Activated CD4-positive, CD25-positive, alpha-beta regulatory T cell treated with anti-CD3 and anti-CD28 coated beads, Interleukin-2, amount 50 U/mL, for 16 hours (primary cell): ENCODE results near the gene TKT.

Source experiments
- DNase-seq: peaks from one replicate; pipeline ENCODE4 v3.0.0-alpha.2; 2020; ENCODE audit warnings: low read depth, low spot score

The TKT gene

DNA sequence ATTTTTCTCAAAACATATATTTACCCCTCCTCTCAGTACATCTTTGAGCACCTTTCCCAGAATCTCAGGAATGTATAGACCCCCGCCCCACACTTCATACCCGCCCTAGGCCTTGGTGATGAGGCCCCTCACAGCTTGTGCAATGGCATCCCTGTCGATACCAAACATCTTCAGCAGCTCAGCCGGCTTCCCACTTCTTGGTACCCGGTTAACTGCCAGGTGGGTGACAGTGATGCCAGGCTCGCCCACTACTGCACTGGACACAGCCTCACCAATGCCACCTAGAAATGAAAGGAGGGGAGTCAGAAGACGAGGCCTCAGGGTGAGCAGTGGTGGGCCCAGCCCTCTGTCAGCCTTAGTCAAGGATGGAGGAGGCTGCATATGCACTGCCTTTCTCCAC is 30.2 kb downstream of the TKT start:
- no peak for DNase-seq

DNA sequence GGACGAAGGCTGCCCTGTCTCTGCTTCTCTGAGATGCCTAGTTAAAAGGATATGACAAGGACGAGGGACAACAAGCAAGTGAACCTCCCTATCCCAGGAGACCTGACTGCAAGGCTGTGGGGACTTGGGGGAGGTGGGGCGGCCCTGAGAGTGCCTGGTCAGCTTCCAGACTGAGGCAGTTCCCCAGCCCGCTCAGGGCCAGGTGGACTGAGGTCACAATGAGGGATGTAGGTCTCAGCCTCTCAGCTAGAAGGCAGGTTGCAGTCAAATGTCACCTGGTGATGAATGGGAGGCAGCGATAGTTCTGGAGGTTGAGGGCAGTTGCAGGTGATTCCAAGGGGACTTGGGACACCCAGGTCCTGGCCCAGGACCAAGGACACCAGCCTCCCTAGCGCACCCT is 30.6 kb downstream of the TKT start:
- no peak for DNase-seq

DNA sequence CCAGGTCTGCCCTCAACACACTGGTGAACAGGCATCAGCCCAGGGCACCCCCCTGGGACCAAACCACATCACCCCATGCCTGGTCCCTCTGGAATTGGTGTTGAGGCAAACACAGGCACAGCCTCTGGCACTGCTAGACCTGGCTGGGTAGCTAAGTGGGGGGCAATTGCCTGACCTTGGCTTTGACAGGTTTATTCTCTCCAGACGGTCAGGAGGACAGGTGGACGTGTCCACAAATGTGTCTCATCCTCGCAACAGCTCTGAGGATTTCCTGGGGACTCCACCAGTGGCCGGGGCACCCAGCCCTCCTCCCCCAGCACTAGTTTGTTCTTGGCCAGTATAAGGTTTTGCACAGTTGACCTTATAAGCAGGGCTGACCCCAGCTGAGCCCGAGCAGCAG is 31.3 kb downstream of the TKT start:
- no peak for DNase-seq

DNA sequence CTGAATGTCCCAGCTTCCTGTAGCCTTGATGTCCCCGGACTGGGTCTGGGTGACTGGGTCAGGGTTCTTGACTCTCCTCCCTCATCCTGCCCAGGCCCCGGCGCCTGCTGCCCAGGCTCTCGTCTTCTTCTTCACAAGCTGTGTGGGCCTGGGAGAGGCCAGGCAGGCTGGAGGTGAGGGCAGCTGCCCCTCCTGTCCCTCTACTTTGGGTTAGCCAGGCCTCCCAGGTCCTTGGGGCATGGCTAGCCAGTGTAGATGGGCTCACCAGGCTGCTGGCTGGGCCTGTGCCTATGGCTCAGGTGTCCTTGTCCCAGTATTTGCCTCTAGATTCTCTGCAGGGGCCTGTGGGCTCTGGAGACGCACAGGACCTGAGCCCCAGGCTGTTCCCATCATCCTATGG is 31.8 kb downstream of the TKT start:
- no peak for DNase-seq

DNA sequence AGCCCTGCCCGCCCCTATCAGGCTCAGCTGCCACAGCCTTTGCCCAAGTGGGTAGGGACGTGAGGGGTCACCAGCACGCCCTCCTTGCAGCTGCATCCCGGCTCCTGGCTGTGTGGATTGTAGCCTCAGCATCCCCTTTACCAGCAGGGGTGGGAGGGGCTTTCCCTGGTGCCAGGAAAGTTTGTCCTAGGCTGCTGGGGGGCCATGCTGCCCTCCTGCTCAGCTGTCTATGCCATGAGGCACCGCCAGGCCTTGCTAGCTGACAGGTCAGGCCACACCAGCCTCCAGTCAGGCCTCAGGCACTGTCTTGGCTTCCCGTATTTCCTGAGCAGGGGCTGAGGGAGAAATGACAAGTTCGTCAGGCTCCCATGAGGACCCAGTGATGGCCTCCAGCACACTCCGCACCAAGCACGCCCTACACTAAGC is 32.3 kb downstream of the TKT start:
- DNase-seq, result no peak

DNA sequence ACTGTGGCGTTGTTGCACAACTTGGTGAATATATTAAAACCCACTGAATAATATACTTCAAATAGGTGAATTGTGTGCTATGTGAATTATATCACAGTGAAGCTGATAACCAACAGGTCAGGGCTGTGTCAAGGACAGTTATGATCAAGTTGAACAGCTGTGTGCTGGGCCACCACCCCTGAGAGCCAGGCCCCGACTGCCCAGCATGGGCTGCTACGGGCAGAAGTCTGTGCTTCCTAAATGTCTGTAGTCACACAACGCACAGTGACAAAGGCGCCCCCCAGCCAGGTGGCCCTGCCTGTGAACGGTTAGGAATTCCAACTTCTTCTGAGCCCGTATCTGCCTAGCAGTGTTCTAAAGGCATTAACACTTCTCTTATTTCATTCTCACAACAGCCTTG is 32.8 kb downstream of the TKT start:
- DNase-seq, result no peak

DNA sequence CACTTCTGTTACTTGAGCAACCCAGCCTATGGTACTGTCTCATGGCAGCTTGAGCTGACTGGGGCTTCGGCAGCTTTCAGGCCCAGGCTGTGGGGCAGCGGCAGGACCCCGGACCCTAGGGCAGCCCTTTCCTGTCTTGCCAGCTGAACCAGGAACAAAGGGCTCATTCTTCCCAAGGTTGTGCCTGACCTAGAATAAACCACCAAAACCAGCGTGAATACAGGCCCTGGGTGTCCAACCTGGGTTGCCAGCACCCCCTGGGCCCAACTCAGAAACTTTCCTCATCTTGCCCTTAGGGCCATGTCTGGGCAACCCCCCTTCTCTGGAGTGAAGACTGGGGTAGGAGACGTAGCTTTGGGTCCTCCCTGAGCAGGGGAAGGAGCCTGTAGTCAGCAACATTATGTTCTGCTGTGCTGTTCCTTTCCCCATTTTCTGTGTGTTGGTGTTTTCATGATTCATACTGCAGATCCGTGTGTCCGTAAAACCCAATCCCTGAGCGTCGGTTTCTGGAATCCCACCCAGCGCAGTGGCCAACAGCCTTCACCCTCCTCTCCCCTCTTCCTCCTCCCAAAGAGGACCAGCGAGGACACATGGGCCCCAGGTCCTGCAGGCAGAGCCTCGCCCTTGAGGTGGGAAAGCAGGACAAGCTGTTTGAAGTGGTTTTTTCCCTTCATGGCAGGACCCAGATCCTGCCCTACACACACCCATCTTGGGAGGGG is 33.5 kb downstream of the TKT start:
- DNase-seq, result no peak

DNA sequence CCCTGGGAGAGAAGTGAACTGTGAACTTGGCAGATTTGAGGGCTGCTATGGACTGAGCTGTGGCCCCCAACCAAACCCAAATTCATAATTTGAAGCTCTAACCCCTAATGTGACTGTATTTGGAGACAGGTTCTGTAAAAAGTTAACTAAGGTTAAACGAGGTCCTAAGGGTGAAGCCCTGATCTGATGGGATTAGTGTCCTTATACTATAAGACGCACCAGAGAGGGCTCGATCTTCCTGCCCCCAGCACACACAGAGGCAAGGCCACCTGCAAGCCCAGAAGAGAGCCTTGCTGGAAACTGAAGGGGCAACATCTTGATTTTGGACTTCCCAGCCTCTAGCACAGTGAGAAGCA is 34.0 kb downstream of the TKT start:
- no peak for DNase-seq

DNA sequence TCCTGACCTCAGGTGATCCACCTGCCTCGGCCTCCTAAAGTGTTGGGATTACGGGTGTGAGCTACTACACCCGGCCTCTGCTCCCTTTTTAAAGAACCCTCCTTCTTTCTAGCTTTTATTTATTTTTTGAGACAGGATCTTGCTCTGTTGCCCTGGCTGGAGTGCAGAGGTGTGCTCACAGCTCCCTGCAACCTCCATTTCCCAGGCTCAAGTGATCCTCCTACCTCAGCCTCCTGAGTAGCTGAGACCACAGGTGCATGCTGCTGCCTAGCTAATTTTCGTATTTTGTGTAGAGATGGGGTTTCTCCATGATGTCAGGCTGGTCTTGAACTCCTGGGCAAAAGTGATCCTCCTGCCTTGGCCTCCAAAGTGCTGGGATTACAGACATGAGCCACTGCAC is 34.5 kb downstream of the TKT start:
- no peak for DNase-seq

DNA sequence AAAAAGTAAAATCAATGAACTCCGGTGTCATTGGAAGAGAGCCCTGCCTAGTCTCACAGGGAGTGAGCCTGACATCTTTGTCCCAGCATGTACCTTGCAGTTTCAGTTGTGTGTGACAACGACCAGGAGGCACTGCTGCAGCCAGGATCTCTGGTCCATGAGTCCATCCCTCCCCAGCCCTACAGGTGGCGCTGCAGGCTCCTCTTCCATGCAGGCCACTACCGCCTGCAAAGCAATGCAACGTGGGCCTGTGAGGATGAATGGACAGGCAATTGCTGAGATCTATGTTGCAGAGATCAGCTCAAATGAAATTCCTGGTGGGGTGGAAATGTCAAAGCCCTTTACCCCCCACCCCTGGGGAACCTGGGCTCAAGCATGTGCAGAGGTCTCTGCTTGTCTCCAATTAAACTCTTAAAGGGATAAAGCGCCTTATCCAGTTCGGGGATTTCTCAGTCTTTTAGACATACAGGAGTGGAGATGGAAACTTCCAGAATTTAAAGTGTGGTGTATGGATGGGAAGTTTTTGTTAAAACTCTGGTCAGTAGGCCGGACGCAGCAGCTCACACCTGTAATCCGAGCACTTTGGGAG is 35.8 kb downstream of the TKT start:
- DNase-seq, result peak; percentile 53

DNA sequence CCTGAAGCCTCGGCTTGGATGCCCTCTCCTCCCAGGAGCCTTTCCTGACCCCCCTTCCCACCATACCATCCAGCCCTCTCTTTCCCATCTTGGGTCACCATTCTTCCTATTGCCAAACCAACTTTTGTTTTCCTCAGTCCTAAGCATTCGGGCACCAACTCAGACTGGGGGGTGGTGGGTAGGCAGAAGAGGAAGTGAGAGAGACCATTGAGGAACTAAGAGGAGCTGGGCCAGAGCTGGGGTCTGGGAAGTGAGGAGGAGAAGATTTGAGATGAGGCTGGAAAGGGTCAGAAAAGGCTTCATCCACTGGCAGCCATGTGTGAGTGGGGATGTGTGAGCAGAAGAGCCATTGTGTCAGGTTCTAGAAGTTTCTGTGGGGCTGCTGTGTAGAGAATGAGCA is 37.7 kb downstream of the TKT start:
- DNase-seq, result no peak

DNA sequence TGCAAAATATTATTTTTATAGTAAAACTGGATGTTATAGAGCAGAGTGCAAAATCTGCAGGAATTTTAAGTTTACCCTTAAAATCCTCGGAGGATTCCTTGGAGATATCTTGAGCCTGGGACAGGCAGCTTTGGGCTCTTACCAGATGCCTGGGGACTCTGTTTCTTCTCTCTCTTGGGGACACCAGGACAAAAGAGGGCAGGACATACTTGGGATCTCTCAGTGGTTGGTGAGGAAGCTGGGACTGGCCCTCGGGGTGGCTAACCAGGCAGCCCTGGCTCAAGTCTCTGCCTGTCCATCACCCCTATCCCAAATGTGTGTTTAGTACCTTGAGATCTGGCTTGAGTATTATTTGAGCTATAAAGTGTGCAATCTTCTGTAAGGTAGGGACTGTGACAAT is 38.6 kb downstream of the TKT start:
- DNase-seq, result no peak

DNA sequence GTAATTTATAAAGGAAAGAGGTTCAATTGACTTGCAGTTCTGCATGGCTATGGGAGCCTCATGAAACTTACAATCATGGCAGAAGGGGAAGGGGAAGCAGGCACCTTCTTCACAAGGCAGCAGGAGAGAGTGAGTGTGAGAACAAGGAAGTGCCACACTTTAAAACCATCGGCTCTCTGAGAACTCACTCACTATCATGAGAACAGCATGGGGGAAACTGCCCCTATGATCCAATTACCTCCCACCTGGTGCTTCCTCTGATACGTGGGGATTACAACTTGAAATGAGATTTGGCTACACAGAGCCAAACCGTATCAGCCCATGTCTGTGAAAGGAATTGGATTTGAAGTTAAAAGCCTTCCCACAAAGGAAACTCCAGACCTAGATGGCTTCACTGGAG is 39.1 kb downstream of the TKT start:
- no peak for DNase-seq

DNA sequence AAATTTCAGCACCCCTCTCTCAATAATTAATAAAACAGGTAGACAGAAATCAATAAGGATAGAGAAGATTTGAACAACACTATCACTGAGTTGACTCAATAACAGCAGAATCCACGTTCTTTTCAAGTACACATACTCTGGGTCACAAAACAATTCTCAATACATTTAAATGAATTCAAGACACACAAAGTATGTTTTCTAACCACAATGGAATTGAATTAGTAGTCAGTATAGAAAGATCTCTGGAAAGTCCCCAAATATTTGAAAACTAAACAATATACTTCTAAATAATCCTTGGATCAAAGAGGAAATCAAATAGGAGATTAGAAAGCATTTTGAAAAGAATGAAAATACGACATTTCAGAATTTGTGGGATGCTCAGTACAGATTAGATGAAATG is 40.0 kb downstream of the TKT start:
- no peak for DNase-seq

DNA sequence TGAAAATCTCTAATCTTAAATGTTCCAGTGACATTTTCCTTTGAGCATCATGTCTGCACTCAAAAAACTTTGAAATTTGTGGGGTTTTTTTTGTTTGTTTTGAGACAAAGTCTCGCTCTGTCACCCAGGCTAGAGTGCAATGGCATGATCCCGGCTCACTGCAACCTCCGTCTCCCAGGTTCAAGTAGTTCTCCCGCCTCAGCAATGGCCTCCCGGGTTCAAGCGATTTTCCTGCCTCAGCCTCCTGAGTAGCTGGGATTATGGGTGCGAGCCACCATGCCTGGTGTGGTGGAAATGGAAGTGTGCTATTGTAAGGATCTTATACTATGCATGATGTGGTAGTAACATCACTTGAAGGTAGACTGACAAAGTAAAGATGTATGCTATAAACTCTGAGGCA is 42.5 kb downstream of the TKT start:
- DNase-seq, result no peak

DNA sequence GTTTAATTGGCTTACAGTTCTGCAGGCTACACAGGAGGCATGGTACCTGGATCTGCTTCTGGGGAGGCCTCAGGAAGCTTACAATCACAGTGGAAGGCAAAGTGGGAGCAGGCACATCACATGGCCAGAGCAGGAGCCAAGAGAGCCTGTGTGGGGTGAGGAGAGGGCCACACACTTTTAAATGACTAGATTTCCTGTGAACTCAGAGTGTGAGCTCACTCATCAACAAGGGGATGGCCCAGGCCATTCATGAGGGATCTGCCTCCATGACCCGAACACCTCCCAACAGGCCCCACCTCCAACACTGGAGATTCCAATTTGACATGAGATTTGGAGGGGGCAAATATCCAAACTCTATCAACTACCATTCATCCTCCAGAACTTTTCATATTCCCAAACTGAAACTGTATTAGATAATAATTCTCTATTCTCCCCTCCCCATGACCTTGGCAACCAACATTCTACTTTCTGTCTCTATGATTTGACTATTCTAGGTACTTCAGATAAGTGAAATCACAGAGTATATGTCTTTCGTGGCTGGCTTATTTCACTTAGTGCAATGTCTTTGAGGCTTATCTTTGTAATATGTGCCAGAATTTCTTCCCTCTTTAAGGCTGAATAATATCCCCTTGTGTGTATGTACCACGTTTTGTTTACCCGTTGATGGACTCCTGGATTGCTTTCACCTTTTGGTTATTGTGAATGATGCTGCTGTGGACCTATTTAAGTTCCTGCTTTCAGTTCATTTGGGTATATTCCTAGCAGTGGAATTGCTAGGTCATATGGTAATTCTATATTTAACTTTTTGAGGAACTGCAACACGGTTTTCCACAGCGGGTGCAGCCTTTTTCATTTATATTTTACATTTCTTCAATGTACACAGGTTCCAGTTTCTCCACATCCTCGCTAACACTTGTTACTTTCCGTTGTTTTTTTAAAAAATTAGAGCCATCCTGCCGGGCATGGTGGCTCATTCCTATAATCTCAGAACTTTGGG is 43.8 kb downstream of the TKT start:
- DNase-seq, result no peak

DNA sequence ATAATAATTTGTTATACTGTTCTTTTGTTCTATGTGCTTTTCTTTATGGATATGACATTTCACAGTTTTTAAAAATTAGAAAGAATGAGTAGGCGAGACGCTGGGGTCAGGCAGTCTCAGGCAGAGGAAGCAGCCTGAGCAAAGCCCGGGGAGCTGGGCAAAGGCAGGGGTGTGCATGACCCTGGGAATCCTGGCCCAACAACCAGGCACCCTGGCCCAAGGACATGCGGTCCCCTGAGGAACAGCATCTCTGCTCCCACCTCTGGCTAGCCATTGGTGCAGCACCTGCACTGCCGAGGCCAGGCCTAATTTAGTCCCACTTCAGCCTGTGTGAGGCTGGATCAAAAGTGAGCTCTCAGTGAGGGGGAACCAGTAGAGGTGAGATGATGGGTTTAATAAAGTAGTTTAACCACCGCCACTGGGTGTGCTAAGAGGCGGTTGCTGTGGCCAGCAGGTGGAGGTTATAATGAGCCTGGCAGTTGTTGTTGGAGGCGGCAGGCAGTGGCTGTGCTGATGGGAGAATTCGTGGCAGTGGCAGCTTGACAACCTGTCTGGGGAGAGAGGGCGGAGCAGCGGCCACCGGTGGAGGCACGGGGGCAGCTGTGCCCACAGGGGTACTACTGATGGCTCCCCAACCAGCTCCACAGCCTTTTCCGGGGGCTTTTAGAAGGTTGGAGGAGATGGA is 53.3 kb downstream of the TKT start:
- no peak for DNase-seq

DNA sequence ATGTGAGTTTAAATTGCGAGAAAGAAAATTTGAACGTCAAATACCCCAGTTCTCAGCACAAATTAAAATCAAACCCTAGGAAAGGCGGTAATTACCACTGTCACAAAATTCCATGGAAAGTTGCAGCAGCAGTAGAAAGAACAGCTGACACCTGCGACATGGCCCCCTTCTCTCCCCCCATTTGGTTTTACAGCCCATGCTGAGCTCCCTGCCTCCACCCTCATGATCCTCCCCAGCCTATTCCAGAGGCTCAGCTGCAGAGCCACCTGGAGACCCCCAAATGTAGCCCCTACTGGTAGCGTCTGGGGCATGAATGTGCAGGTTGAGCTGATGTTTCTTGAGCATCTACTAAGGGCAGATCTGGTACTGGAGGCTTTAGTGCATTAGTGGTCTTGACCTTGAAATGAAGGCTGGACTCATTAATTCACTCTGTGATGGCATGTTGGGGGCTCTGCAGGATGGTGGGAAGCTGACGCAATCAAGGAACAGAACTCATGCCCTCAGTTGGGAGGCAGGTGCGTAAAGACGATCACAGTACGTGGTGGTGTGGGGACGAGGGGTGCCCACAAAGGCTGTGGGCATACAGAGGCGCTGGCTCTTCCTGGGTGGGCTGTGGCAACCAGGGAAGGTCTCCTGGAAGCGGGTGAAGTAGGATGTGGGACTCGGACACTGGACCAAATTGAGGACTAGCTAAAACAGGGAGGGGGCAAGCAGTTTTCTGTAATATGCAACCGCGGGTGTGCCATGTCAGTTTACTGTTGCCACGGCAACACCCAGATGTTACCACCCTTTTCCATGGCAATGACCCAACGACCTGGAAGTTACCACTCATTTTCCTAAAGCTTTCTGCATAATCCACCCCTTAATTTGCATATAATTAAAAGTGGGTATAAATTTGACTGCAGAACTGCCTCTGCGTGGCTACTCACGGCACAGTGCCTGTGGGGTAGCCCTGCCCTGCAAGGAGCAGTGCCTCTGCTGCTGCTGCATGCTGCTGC is 55.0 kb downstream of the TKT start:
- no peak for DNase-seq

DNA sequence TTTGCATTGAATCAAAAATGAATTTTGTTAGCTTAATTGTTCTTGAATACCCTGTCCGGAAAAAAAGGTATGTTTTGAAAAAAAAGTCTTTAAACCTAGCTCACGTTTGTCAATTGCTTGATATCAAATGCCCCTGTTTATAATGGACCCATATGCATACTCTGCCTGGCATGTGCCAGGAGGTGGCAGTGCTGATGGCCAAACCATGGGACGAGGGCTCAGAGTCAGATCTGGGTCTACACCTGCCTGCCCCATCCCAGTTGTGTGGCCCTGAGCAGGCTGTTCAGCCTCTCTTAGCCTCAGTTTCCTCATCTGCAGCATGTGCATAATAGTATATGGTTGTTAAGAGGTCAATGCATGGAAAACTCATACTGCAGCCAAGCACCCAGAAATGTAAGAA is 56.0 kb downstream of the TKT start:
- DNase-seq, result no peak

DNA sequence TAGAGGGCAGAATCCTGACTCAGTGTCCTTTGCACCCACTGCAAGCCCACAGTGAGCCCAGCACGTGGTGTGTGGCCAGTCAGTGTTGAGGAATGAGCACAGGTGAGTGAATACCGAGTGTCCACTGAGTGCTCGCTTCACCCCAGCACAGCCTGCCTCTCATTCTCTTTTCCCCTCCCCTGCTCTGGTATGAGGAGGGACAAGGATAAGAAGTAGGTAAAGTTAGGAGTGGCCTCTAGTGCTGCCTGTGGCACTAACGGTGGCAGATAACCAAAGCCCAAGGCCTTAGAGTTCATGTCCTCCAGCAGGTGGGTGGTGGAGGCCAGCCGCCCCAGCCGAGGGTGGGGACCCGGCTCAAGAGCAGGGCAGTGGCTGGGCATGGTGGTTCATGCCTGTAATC is 56.8 kb downstream of the TKT start:
- DNase-seq, result no peak
